HG03571 (cell line): Measurements from ENCODE around the gene HUWE1.

ENCODE experiments used
- ATAC-seq: cut with Tn5 transposase; IDR thresholded peaks from one replicate; pipeline ENCODE4 v1.9.1; 2021; ENCODE audit not compliant: unreplicated experiment

HUWE1 gene

GRCh38 chrX:53622431-53622830 lies 64.1 kb downstream of the HUWE1 start:
- ATAC-seq = no peak

GRCh38 chrX:53621418-53621986 lies 65.0 kb downstream of the HUWE1 start:
- no peak for ATAC-seq

- no peak for ATAC-seq
Observed at GRCh38 chrX:53616946-53617345, 69.6 kb downstream of the HUWE1 start.

GRCh38 chrX:53606456-53606855 lies 80.1 kb downstream of the HUWE1 start:
- no peak for ATAC-seq

- ATAC-seq = no peak
Observed at GRCh38 chrX:53605004-53605403, 81.5 kb downstream of the HUWE1 start.

- ATAC-seq = no peak
Observed at GRCh38 chrX:53599781-53600396, 86.6 kb downstream of the HUWE1 start.

- no peak for ATAC-seq
Observed at GRCh38 chrX:53598169-53598568, 88.3 kb downstream of the HUWE1 start.

- ATAC-seq = no peak
Observed at GRCh38 chrX:53595266-53595810, 91.2 kb downstream of the HUWE1 start.

- ATAC-seq = no peak
Observed at GRCh38 chrX:53594354-53594753, 92.2 kb downstream of the HUWE1 start.

- no peak for ATAC-seq
Observed at GRCh38 chrX:53587795-53588420, 98.6 kb downstream of the HUWE1 start.

- no peak for ATAC-seq
Observed at GRCh38 chrX:53584891-53585290, 101.6 kb downstream of the HUWE1 start.

GRCh38 chrX:53583571-53583970 lies 102.9 kb downstream of the HUWE1 start:
- no peak for ATAC-seq

- no peak for ATAC-seq
Observed at GRCh38 chrX:53580742-53581504, 105.6 kb downstream of the HUWE1 start.

- ATAC-seq = no peak
Observed at GRCh38 chrX:53571494-53571893, 115.0 kb downstream of the HUWE1 start.

GRCh38 chrX:53563324-53563723 lies 123.2 kb downstream of the HUWE1 start:
- no peak for ATAC-seq

GRCh38 chrX:53561912-53562311 lies 124.6 kb downstream of the HUWE1 start:
- ATAC-seq = no peak

GRCh38 chrX:53558646-53559045 lies 127.9 kb downstream of the HUWE1 start:
- no peak for ATAC-seq

GRCh38 chrX:53556868-53557267 lies 129.7 kb downstream of the HUWE1 start:
- no peak for ATAC-seq

GRCh38 chrX:53550756-53551463 lies 135.6 kb downstream of the HUWE1 start:
- no peak for ATAC-seq

GRCh38 chrX:53547668-53548067 lies 138.9 kb downstream of the HUWE1 start:
- no peak for ATAC-seq

GRCh38 chrX:53544936-53545335 lies 141.6 kb downstream of the HUWE1 start:
- ATAC-seq = no peak
